Measurements from ENCODE around the gene PGS1. TPM values are rescaled to one million over a fixed set of nuclear protein-coding genes. Genes with fewer than 3 reads are reported as not detected.

Gene PGS1
- total and polyA plus RNA-seq, 2 donors: 33.7 to 44.0 TPM

GRCh38 chr17:78364436-78365281, 13.8 kb upstream of the PGS1 start:
- DNase-seq (ENCODE audit: extremely low spot score): no peak
- Histone ChIP-seq H3K36me3 (ENCODE audit: insufficient read depth) (no peaks in the 10 kb centered on the region), H3K4me1 (ENCODE audit: insufficient read depth) (peaks cover 2% of the 10 kb centered on the region), H3K4me3 (ENCODE audit: low read depth, low read length) (no peak overlapping the region), H3K27ac (ENCODE audit: low read depth) (no peak overlapping the region)
- WGBS: 79% methylated on average over 26 of the region's 26 CpGs

GRCh38 chr17:78365561-78366108, 12.8 kb upstream of the PGS1 start:
- peak overlapping the region; percentile 54 for H3K27ac ChIP-seq (ENCODE audit: low read depth)
- no peak for DNase-seq (ENCODE audit: extremely low spot score)
- H3K36me3 ChIP-seq (ENCODE audit: insufficient read depth): no peaks in the 10 kb centered on the region
- no peaks in the 10 kb centered on the region for H3K4me1 ChIP-seq (ENCODE audit: insufficient read depth)
- no peak overlapping the region for H3K4me3 ChIP-seq (ENCODE audit: low read depth, low read length)
- WGBS: 53% methylated on average over 16 of the region's 16 CpGs

DNA sequence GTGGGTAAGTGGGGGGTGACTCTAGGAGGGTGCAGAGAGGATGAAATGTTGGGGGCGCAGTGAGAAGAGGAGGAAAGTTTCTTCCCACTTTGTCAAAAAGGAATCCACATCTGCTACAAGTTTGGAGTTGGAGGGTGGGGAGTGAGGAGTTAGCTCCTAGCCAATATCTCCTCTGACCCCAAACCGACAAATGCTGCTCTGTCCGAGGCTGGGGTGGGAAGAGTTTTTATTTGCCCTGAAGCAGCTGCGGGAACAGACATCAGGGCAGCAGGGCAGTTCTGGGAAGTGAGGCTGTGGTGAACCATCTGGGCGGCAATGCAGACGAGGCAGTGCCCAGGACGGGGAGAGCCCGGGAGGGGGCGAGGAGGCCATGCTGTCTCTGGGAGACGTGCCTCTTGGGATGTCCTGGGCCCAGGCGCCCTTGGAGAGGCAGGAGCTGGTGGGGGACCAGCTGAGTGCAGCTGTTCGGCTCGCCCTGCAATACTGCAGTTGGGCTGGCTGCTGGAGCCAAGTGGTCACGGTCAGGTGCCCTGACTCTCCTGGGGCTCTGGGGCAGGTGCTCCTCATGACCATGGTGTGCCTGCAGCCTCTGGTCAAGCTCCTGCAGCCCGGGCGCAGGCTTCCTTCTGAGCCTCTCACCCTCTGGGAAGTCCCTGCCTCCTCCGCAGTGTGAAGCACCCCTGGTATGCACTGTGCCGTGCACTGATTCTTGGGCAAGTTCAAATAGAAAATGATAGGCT, 12.2 kb upstream of the PGS1 start:
- no peak overlapping the region for H3K4me3 ChIP-seq (ENCODE audit: low read depth, low read length)
- peak overlapping the region; percentile 54 for H3K27ac ChIP-seq (ENCODE audit: low read depth)
- DNase-seq (ENCODE audit: extremely low spot score): no peak
- H3K4me1 ChIP-seq (ENCODE audit: insufficient read depth): no peaks in the 10 kb centered on the region
- WGBS: 65% methylated on average over 18 of the region's 18 CpGs
- no peaks in the 10 kb centered on the region for H3K36me3 ChIP-seq (ENCODE audit: insufficient read depth)

DNA sequence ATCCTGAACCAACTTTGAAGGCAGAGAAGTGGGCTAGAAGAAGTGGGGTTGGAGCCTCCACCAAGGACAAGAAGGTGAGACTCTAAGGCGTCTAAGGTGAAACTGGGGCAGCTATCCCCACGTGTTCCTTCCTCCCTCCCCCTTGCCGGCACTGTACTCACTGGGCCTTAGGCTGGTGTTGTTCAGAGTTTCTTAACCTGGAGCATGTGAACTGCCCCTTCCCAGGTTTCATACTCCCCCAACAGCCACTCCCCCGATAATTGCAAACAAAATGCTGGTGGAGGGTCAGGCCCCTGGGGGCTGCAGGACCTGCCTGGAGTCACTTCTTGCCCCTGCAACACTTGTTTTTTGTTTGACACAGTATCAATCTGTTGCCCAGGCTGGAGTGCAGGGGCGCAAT, 11.3 kb upstream of the PGS1 start:
- Histone ChIP-seq H3K4me3 (ENCODE audit: low read depth, low read length) (no peak overlapping the region), H3K36me3 (ENCODE audit: insufficient read depth) (no peaks in the 10 kb centered on the region), H3K27ac (ENCODE audit: low read depth) (no peak overlapping the region), H3K4me1 (ENCODE audit: insufficient read depth) (no peaks in the 10 kb centered on the region)
- 88% methylated on average over 5 of the region's 5 CpGs for WGBS
- no peak for DNase-seq (ENCODE audit: extremely low spot score)

- Histone ChIP-seq H3K36me3 (ENCODE audit: insufficient read depth) (no peaks in the 10 kb centered on the region), H3K4me1 (ENCODE audit: insufficient read depth) (no peaks in the 10 kb centered on the region), H3K4me3 (ENCODE audit: low read depth, low read length) (no peak overlapping the region), H3K27ac (ENCODE audit: low read depth) (no peak overlapping the region)
- DNase-seq (ENCODE audit: extremely low spot score): no peak
- 81% methylated on average over 6 of the region's 6 CpGs for WGBS
Observed at GRCh38 chr17:78368348-78368747, 10.1 kb upstream of the PGS1 start.

- no peak for DNase-seq (ENCODE audit: extremely low spot score)
- H3K4me1 ChIP-seq (ENCODE audit: insufficient read depth): no peaks in the 10 kb centered on the region
- no peaks in the 10 kb centered on the region for H3K36me3 ChIP-seq (ENCODE audit: insufficient read depth)
- H3K27ac ChIP-seq (ENCODE audit: low read depth): no peak overlapping the region
- H3K4me3 ChIP-seq (ENCODE audit: low read depth, low read length): no peak overlapping the region
- 94% methylated on average over 8 of the region's 8 CpGs for WGBS
Observed at GRCh38 chr17:78368854-78369495, 9.5 kb upstream of the PGS1 start.

GRCh38 chr17:78369791-78370381, 8.6 kb upstream of the PGS1 start:
- Histone ChIP-seq H3K27ac (ENCODE audit: low read depth) (no peak overlapping the region), H3K36me3 (ENCODE audit: insufficient read depth) (no peaks in the 10 kb centered on the region), H3K4me3 (ENCODE audit: low read depth, low read length) (no peak overlapping the region), H3K4me1 (ENCODE audit: insufficient read depth) (no peaks in the 10 kb centered on the region)
- no peak for DNase-seq (ENCODE audit: extremely low spot score)
- WGBS: 54% methylated on average over 13 of the region's 13 CpGs

DNA sequence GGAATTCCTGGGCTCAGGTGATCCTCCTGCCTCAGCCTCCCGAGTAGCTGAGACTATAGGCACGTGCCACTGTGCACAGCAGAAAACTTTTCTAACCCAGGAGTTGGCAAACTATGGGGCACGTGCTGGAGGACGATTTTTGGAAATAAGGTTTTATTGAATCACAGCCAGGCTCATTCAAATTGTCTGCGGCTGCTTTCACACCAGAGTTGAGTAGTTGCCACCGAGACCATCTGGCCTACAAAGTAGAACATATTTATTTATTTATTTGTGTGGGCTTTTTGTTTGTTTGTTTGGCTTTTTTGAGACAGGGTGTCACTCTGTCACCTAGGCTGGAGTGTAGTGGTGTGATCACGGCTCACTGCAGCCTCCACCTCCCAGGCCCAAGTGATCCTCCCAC, 7.4 kb upstream of the PGS1 start:
- Histone ChIP-seq H3K36me3 (ENCODE audit: insufficient read depth) (no peaks in the 10 kb centered on the region), H3K27ac (ENCODE audit: low read depth) (no peak overlapping the region), H3K4me3 (ENCODE audit: low read depth, low read length) (no peak overlapping the region), H3K4me1 (ENCODE audit: insufficient read depth) (no peaks in the 10 kb centered on the region)
- WGBS: 86% methylated on average over 7 of the region's 7 CpGs
- no peak for DNase-seq (ENCODE audit: extremely low spot score)

DNA sequence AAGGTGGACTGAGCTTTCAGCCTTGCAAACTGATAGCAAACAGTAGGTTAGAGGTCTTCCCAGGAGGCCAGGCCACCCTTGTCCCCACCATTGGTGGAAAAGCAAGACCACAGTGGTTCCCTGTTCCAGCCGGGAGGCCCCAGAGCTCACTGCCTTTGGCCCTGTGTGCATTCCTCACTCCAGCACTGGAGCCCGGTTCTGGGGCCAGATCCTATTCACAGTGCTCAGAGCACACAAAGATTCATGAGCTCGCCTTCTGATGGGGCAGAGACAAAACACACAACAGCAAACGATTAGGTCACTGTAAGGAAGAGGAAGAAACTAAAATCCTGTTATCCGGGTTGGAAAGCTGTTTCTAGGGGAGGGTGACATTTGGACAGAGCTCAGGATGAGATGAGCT, 5.6 kb upstream of the PGS1 start:
- Histone ChIP-seq H3K36me3 (ENCODE audit: insufficient read depth) (no peaks in the 10 kb centered on the region), H3K27ac (ENCODE audit: low read depth) (no peak overlapping the region), H3K4me3 (ENCODE audit: low read depth, low read length) (no peak overlapping the region), H3K4me1 (ENCODE audit: insufficient read depth) (no peaks in the 10 kb centered on the region)
- 59% methylated on average over 5 of the region's 5 CpGs for WGBS
- no peak for DNase-seq (ENCODE audit: extremely low spot score)

- H3K4me1 ChIP-seq (ENCODE audit: insufficient read depth): no peaks in the 10 kb centered on the region
- DNase-seq (ENCODE audit: extremely low spot score): no peak
- WGBS: 68% methylated on average over 6 of the region's 6 CpGs
- no peak overlapping the region for H3K27ac ChIP-seq (ENCODE audit: low read depth)
- no peaks in the 10 kb centered on the region for H3K36me3 ChIP-seq (ENCODE audit: insufficient read depth)
- H3K4me3 ChIP-seq (ENCODE audit: low read depth, low read length): no peak overlapping the region
Observed at GRCh38 chr17:78374189-78374588, 4.3 kb upstream of the PGS1 start.

- no peak for DNase-seq (ENCODE audit: extremely low spot score)
- H3K4me3 ChIP-seq (ENCODE audit: low read depth, low read length): no peak overlapping the region
- H3K4me1 ChIP-seq (ENCODE audit: insufficient read depth): no peaks in the 10 kb centered on the region
- 53% methylated on average over 14 of the region's 14 CpGs for WGBS
- no peak overlapping the region for H3K27ac ChIP-seq (ENCODE audit: low read depth)
- H3K36me3 ChIP-seq (ENCODE audit: insufficient read depth): no peaks in the 10 kb centered on the region
Observed at GRCh38 chr17:78374631-78375274, 3.7 kb upstream of the PGS1 start.

DNA sequence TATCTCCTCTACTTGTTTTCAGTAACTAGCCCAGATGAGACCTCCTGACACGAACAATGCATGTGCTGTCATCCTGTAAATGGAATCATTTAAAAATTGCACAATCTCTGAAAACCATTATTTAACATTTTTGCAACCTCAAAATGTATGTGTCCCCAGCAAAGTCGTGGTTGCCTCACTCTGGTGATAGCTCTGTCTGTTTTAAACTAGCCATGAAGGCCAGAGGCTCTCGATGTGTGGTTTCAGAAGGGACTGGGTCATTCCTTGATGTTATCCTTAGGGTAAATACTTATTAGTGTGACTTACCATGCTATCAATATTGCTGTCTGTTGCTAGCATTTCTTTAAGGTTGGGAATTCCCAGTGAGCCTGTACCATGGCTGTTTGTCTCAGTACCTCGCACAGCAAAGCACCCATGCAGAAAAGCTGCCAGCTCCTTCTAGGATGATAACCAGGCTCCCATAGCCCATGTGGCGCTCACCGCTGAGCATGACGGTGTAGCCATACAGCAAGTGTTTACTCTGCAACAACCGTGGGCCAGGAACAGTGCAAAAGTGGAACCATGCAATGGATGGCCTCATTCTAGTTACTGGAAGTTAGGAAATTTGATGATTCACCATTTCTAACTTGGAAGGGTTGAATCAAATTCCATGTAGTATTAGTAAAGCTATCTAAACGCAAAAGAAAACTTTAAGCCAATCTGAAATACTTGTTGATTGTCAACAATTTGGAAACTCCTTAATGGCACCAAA, 2.9 kb upstream of the PGS1 start:
- Histone ChIP-seq H3K36me3 (ENCODE audit: insufficient read depth) (no peaks in the 10 kb centered on the region), H3K27ac (ENCODE audit: low read depth) (no peak overlapping the region), H3K4me1 (ENCODE audit: insufficient read depth) (no peaks in the 10 kb centered on the region), H3K4me3 (ENCODE audit: low read depth, low read length) (no peak overlapping the region)
- no peak for DNase-seq (ENCODE audit: extremely low spot score)
- WGBS: 52% methylated on average over 9 of the region's 9 CpGs

Measured in urinary bladder (tissue), 4 donors.